ENCODE measurements around the gene PKN1. TPM values are rescaled to one million over a fixed set of nuclear protein-coding genes. Genes with fewer than 3 reads are reported as not detected.

Gene PKN1
- total RNA-seq, 1 donor, result 167 TPM

- TF ChIP-seq CTCF (IDR thresholded peaks at IDR 0.05; ENCODE audit: extremely low read depth, low read depth, low read length), result no peak
- Histone ChIP-seq H3K79me2 (ENCODE audit: insufficient read depth, low read length) (peaks cover 23% of the 10 kb centered on the region), H2AFZ (ENCODE audit: low read length) (no peak overlapping the region), H4K20me1 (ENCODE audit: insufficient read depth, low read length) (peaks cover 7% of the 10 kb centered on the region), H3K9me3 (ENCODE audit: low read depth, low read length) (no peaks in the 10 kb centered on the region), H3K27me3 (ENCODE audit: insufficient read depth, low read length) (peaks cover 5% of the 10 kb centered on the region), H3K4me1 (ENCODE audit: insufficient read depth, low read length) (peaks cover 14% of the 10 kb centered on the region), H3K4me3 (ENCODE audit: insufficient read depth, low read length) (no peak overlapping the region), H3K4me2 (ENCODE audit: insufficient read depth, low read length) (no peak overlapping the region), H3K36me3 (ENCODE audit: insufficient read depth, low read length) (no peaks in the 10 kb centered on the region), H3K27ac (ENCODE audit: low read depth, low read length) (no peak overlapping the region)
- DNase-seq (ENCODE audit: insufficient read length, low spot score, missing footprints), result no peak
Measured at GRCh38 chr19:14430712-14431111, 2.4 kb upstream of the PKN1 start.

- Histone ChIP-seq H3K4me2 (ENCODE audit: insufficient read depth, low read length) (peak overlapping the region; percentile 77), H4K20me1 (ENCODE audit: insufficient read depth, low read length) (peaks cover 13% of the 10 kb centered on the region), H3K79me2 (ENCODE audit: insufficient read depth, low read length) (peaks cover 45% of the 10 kb centered on the region), H3K27ac (ENCODE audit: low read depth, low read length) (no peak overlapping the region), H3K4me3 (ENCODE audit: insufficient read depth, low read length) (peak overlapping the region; percentile 81), H3K9me3 (ENCODE audit: low read depth, low read length) (no peaks in the 10 kb centered on the region), H2AFZ (ENCODE audit: low read length) (peak overlapping the region; percentile 47), H3K4me1 (ENCODE audit: insufficient read depth, low read length) (peaks cover 14% of the 10 kb centered on the region), H3K36me3 (ENCODE audit: insufficient read depth, low read length) (no peaks in the 10 kb centered on the region), H3K27me3 (ENCODE audit: insufficient read depth, low read length) (peaks cover 5% of the 10 kb centered on the region)
- no peak for TF ChIP-seq CTCF (IDR thresholded peaks at IDR 0.05; ENCODE audit: extremely low read depth, low read depth, low read length)
- DNase-seq (ENCODE audit: insufficient read length, low spot score, missing footprints), result peak; percentile 82
Measured at GRCh38 chr19:14433554-14434501, 722 bp downstream of the PKN1 start.

GRCh38 chr19:14434543-14435319 lies 1.6 kb downstream of the PKN1 start:
- Histone ChIP-seq H3K27me3 (ENCODE audit: insufficient read depth, low read length) (peaks cover 5% of the 10 kb centered on the region), H3K36me3 (ENCODE audit: insufficient read depth, low read length) (no peaks in the 10 kb centered on the region), H3K27ac (ENCODE audit: low read depth, low read length) (peak overlapping the region; percentile 33), H3K4me2 (ENCODE audit: insufficient read depth, low read length) (peak overlapping the region; percentile 77), H4K20me1 (ENCODE audit: insufficient read depth, low read length) (peaks cover 13% of the 10 kb centered on the region), H2AFZ (ENCODE audit: low read length) (peak overlapping the region; percentile 59), H3K79me2 (ENCODE audit: insufficient read depth, low read length) (peaks cover 52% of the 10 kb centered on the region), H3K4me3 (ENCODE audit: insufficient read depth, low read length) (peak overlapping the region; percentile 81), H3K4me1 (ENCODE audit: insufficient read depth, low read length) (peaks cover 14% of the 10 kb centered on the region), H3K9me3 (ENCODE audit: low read depth, low read length) (no peaks in the 10 kb centered on the region)
- DNase-seq (ENCODE audit: insufficient read length, low spot score, missing footprints), result peak; percentile 94
- TF ChIP-seq CTCF (IDR thresholded peaks at IDR 0.05; ENCODE audit: extremely low read depth, low read depth, low read length), result no peak

Measured in osteoblast (primary cell).